ENCODE measurements around the gene MKNK1.

The MKNK1 gene

GRCh38 chr1:46594063-46594462, 10.0 kb downstream of the MKNK1 start:
- H3K36me3 ChIP-seq (ENCODE audit: control insufficient read depth in 2 of 2, insufficient read depth in 1 of 2, low read length in 2 of 2), result peaks cover 7 to 52% of the 10 kb centered on the region in 2 experiments
- no peaks in the 10 kb centered on the region for H3K4me1 ChIP-seq (ENCODE audit: control insufficient read depth, insufficient read depth, low read length)
- POLR2A ChIA-PET, result interaction anchor here (1.4 kb wide), 1 partner anchor 10 kb away, joined by 4 read pairs; the partner anchor contains the start of gene MKNK1
- no peaks in the 10 kb centered on the region for H3K9me3 ChIP-seq (ENCODE audit: control insufficient read depth, insufficient read depth, low read depth, low read length)
- TF ChIP-seq ZNF433 (tag by site-specific recombination; IDR thresholded peaks at IDR 0.05; ENCODE audit: low read depth) (no peak), ZNF670 (tag by site-specific recombination; IDR thresholded peaks at IDR 0.05; ENCODE audit: low read depth) (no peak), MZF1 (tag by site-specific recombination; IDR thresholded peaks at IDR 0.05; ENCODE audit: borderline replicate concordance) (no peak), ZNF248 (tag by site-specific recombination; IDR thresholded peaks at IDR 0.05) (no peak), ZSCAN23 (tag by site-specific recombination; IDR thresholded peaks at IDR 0.05) (no peak), HIC1 (tag by site-specific recombination; IDR thresholded peaks at IDR 0.05) (no peak), KLF8 (tag by site-specific recombination; IDR thresholded peaks at IDR 0.05) (no peak), ZNF677 (tag by site-specific recombination; IDR thresholded peaks at IDR 0.05) (no peak), ZNF169 (tag by site-specific recombination; IDR thresholded peaks at IDR 0.05) (no peak), ZNF473 (tag by site-specific recombination; IDR thresholded peaks at IDR 0.05) (no peak), MYNN (tag by site-specific recombination; IDR thresholded peaks at IDR 0.05; ENCODE audit: borderline replicate concordance) (no peak), ZNF837 (tag by site-specific recombination; IDR thresholded peaks at IDR 0.05) (no peak), ELK4 (IDR thresholded peaks at IDR 0.05; ENCODE audit: borderline replicate concordance, low read depth, low read length) (no peak), ZNF549 (tag by site-specific recombination; IDR thresholded peaks at IDR 0.05) (no peak), ZNF645 (tag by site-specific recombination; IDR thresholded peaks at IDR 0.05) (no peak), ZNF366 (tag by site-specific recombination; conservative IDR thresholded peaks at IDR 0.05) (no peak), ZBTB26 (tag by site-specific recombination; optimal IDR thresholded peaks at IDR 0.05) (no peak), ZNF510 (tag by site-specific recombination; IDR thresholded peaks at IDR 0.05; ENCODE audit: insufficient replicate concordance) (no peak)
- H3K4me3 ChIP-seq (ENCODE audit: low read depth, low read length), result no peak overlapping the region
- H3K27ac ChIP-seq (ENCODE audit: extremely low read depth, low read depth, low read length), result no peak overlapping the region
- CTCF ChIA-PET, result interaction anchor here (1.3 kb wide), 1 partner anchor 28 kb away, joined by 3 read pairs; no protein-coding TSS in a partner anchor

- no peak overlapping the region for H3K4me3 ChIP-seq (ENCODE audit: low read depth, low read length)
- no peak overlapping the region for H3K27ac ChIP-seq (ENCODE audit: extremely low read depth, low read depth, low read length)
- peaks cover 10 to 56% of the 10 kb centered on the region in 2 experiments for H3K36me3 ChIP-seq (ENCODE audit: control insufficient read depth in 2 of 2, insufficient read depth in 1 of 2, low read length in 2 of 2)
- POLR2A ChIA-PET, result interaction anchor here (1.8 kb wide), 1 partner anchor 11 kb away, joined by 5 read pairs; the partner anchor contains the start of gene MKNK1
- H3K4me1 ChIP-seq (ENCODE audit: control insufficient read depth, insufficient read depth, low read length), result no peaks in the 10 kb centered on the region
- no peaks in the 10 kb centered on the region for H3K9me3 ChIP-seq (ENCODE audit: control insufficient read depth, insufficient read depth, low read depth, low read length)
- CTCF ChIA-PET, result no interaction called here
- TF ChIP-seq PRDM4 (tag by site-specific recombination; IDR thresholded peaks at IDR 0.05), result no peak
- TF ChIP-seq KLF10 (tag by site-specific recombination; IDR thresholded peaks at IDR 0.05), result no peak
- no peak for TF ChIP-seq ZSCAN18 (tag by site-specific recombination; IDR thresholded peaks at IDR 0.05)
- TF ChIP-seq ZNF155 (tag by site-specific recombination; IDR thresholded peaks at IDR 0.05), result no peak
- no peak for TF ChIP-seq ZNF529 (tag by site-specific recombination; IDR thresholded peaks at IDR 0.05; ENCODE audit: insufficient replicate concordance)
- TF ChIP-seq ZSCAN5A (tag by site-specific recombination; IDR thresholded peaks at IDR 0.05), result no peak
- no peak for TF ChIP-seq ZNF146 (tag by site-specific recombination; IDR thresholded peaks at IDR 0.05)
Observed at GRCh38 chr1:46592823-46593222, 11.2 kb downstream of the MKNK1 start.

All from HEK293 (cell line).